H9 (cell line): ENCODE data around the gene RNASE3. TPM values are rescaled to one million over a fixed set of nuclear protein-coding genes. Genes with fewer than 3 reads are reported as not detected.
"Not testable (repeated sequence)": the region's sequence is repeated elsewhere in the genome, so short reads cannot be mapped to it uniquely, and the experiment has no call there.

Experiments used
- DNase-seq: peaks from one replicate; pipeline ENCODE4 v3.0.0-alpha.2; 2017
- H2AFZ ChIP-seq: one replicate; pipeline ENCODE4 v1.6.1; 2013; ENCODE audit warnings: mild to moderate bottlenecking, low read length, control low read depth, moderate library complexity
- H2AK5ac ChIP-seq: 2 replicates; pipeline ENCODE4 v1.6.1; 2013; ENCODE audit warnings: low read length, control low read depth, mixed read lengths; ENCODE audit not compliant: insufficient read length
- H2BK120ac ChIP-seq: one replicate; pipeline ENCODE4 v1.6.1; 2013; ENCODE audit warnings: low read depth, mild to moderate bottlenecking, low read length, control low read depth, inconsistent platforms; ENCODE audit not compliant: poor library complexity, severe bottlenecking
- H2BK12ac ChIP-seq: 2 replicates; pipeline ENCODE4 v1.6.1; 2013; ENCODE audit warnings: low read length, control low read depth, mixed read lengths, low read depth; ENCODE audit not compliant: insufficient read length
- H2BK15ac ChIP-seq: 2 replicates; pipeline ENCODE4 v1.6.1; 2013; ENCODE audit warnings: low read depth, low read length, control low read depth
- H2BK20ac ChIP-seq: one replicate; pipeline ENCODE4 v1.6.1; 2013; ENCODE audit warnings: low read depth, mild to moderate bottlenecking, low read length, control low read depth, inconsistent platforms; ENCODE audit not compliant: poor library complexity, severe bottlenecking
- H2BK5ac ChIP-seq: 2 replicates; pipeline ENCODE4 v1.6.1; 2013; ENCODE audit warnings: low read length, control low read depth, mixed read lengths; ENCODE audit not compliant: insufficient read length
- H3K14ac ChIP-seq: 2 replicates; pipeline ENCODE4 v1.6.1; 2013; ENCODE audit warnings: low read length, control low read depth; ENCODE audit not compliant: insufficient read depth
- H3K18ac ChIP-seq: 2 replicates; pipeline ENCODE4 v1.6.1; 2013; ENCODE audit warnings: low read depth, mild to moderate bottlenecking, mixed read lengths, low read length, control low read depth; ENCODE audit not compliant: insufficient read length
- H3K23ac ChIP-seq: 2 replicates; pipeline ENCODE4 v1.6.1; 2013; ENCODE audit warnings: low read length, control low read depth, mixed read lengths, low read depth; ENCODE audit not compliant: insufficient read length
- H3K23me2 ChIP-seq: 2 replicates; pipeline ENCODE4 v1.6.1; 2013; ENCODE audit warnings: low read depth, mild to moderate bottlenecking, mixed read lengths, low read length, control low read depth; ENCODE audit not compliant: insufficient read length, poor library complexity, severe bottlenecking
- H3K27ac ChIP-seq: 2 replicates; pipeline ENCODE4 v1.5.1; 2013; ENCODE audit warnings: low read length, control low read depth, mixed read lengths, low read depth; ENCODE audit not compliant: insufficient read length
- H3K27me3 ChIP-seq: 2 replicates; pipeline ENCODE4 v1.6.1; 2013; ENCODE audit warnings: low read length, control low read depth, inconsistent platforms; ENCODE audit not compliant: insufficient read depth
- H3K4ac ChIP-seq: 2 replicates; pipeline ENCODE4 v1.6.1; 2013; ENCODE audit warnings: low read depth, mild to moderate bottlenecking, control low read depth, inconsistent platforms, low read length, moderate library complexity
- H3K4me1 ChIP-seq: 2 replicates; pipeline ENCODE4 v1.6.1; 2013; ENCODE audit warnings: low read length, control low read depth, inconsistent platforms; ENCODE audit not compliant: insufficient read depth
- H3K4me2 ChIP-seq: 2 replicates; pipeline ENCODE4 v1.6.1; 2013; ENCODE audit warnings: low read length, control low read depth, mixed read lengths; ENCODE audit not compliant: insufficient read length, insufficient read depth
- H3K56ac ChIP-seq: 2 replicates; pipeline ENCODE4 v1.6.1; 2013; ENCODE audit warnings: low read depth, mild to moderate bottlenecking, mixed read lengths, low read length, control low read depth; ENCODE audit not compliant: insufficient read length
- H3K79me1 ChIP-seq: 2 replicates; pipeline ENCODE4 v1.6.1; 2013; ENCODE audit warnings: low read depth, mild to moderate bottlenecking, moderate library complexity, low read length, control low read depth, inconsistent platforms; ENCODE audit not compliant: insufficient read depth, poor library complexity, severe bottlenecking
- H3K79me2 ChIP-seq: 2 replicates; pipeline ENCODE4 v1.6.1; 2013; ENCODE audit warnings: low read length, control low read depth, inconsistent platforms; ENCODE audit not compliant: insufficient read depth
- H3K9ac ChIP-seq: 2 replicates; pipeline ENCODE4 v1.6.1; 2013; ENCODE audit warnings: low read length, control low read depth, mixed read lengths; ENCODE audit not compliant: insufficient read length; ENCODE audit errors: extremely low read depth
- H3K9me3 ChIP-seq: one replicate; pipeline ENCODE4 v1.6.1; 2013; ENCODE audit warnings: low read depth, low read length, inconsistent platforms; ENCODE audit not compliant: control insufficient read depth
- H3T11ph ChIP-seq: one replicate; pipeline ENCODE4 v1.6.1; 2013; ENCODE audit warnings: mild to moderate bottlenecking, low read length, control low read depth, inconsistent platforms
- H4K20me1 ChIP-seq: one replicate; pipeline ENCODE4 v1.6.1; 2013; ENCODE audit not compliant: control insufficient read depth, insufficient read length, insufficient read depth
- H4K5ac ChIP-seq: 2 replicates; pipeline ENCODE4 v1.6.1; 2013; ENCODE audit warnings: low read depth, mild to moderate bottlenecking, mixed read lengths, low read length, control low read depth; ENCODE audit not compliant: insufficient read length
- H4K8ac ChIP-seq: replicated peaks from 2 replicates; pipeline ENCODE4 v1.6.1; 2013; ENCODE audit warnings: low read length, control low read depth, mixed read lengths, low read depth; ENCODE audit not compliant: insufficient read length
- H4K91ac ChIP-seq: 2 replicates; pipeline ENCODE4 v1.6.1; 2013; ENCODE audit warnings: low read depth, mild to moderate bottlenecking, moderate library complexity, mixed read lengths, low read length, control low read depth; ENCODE audit not compliant: insufficient read length
- H3K27ac Mint-ChIP-seq, 3 experiments: 2 replicates in 2 of 3; 3 replicates in 1 of 3; pipeline ENCODE4 v1.8.0; 2020 to 2021; ENCODE audit warnings: mixed read lengths in 3 of 3, mild to moderate bottlenecking in 1 of 3, moderate library complexity in 1 of 3
- H3K27me3 Mint-ChIP-seq: 2 replicates; pipeline ENCODE4 v1.8.0; 2021; ENCODE audit warnings: low read depth, mild to moderate bottlenecking, moderate library complexity, mixed read lengths
- H3K36me3 Mint-ChIP-seq, 3 experiments: 2 replicates in 2 of 3; 3 replicates in 1 of 3; pipeline ENCODE4 v1.8.0; 2020 to 2021; ENCODE audit warnings: low read depth in 3 of 3, mixed read lengths in 3 of 3; ENCODE audit not compliant: insufficient read depth in 1 of 3
- H3K4me1 Mint-ChIP-seq, 2 experiments: 2 replicates each; pipeline ENCODE4 v1.8.0; 2020; ENCODE audit warnings: mixed read lengths in 2 of 2
- H3K4me3 Mint-ChIP-seq, 2 experiments: 2 replicates in 1 of 2; 3 replicates in 1 of 2; pipeline ENCODE4 v1.8.0; 2020 to 2021; ENCODE audit warnings: mild to moderate bottlenecking in 2 of 2, mixed read lengths in 2 of 2, moderate library complexity in 1 of 2
- H3K9me3 Mint-ChIP-seq, 2 experiments: 2 replicates in 1 of 2; 3 replicates in 1 of 2; pipeline ENCODE4 v1.8.0; 2020; ENCODE audit warnings: mild to moderate bottlenecking in 2 of 2, mixed read lengths in 2 of 2, moderate library complexity in 1 of 2
- WGBS: extraction: QIAGEN DNeasy Blood & Tissue Kit; methylation state at CpG from one replicate; pipeline ENCODE4 v1.1.7; 2013; ENCODE audit warnings: missing lambda C conversion rate, low lambda C conversion rate, mixed read lengths; ENCODE audit not compliant: insufficient read length; ENCODE audit errors: extremely low coverage; 5-methylcytosine and 5-hydroxymethylcytosine counted together
- total RNA-seq: library from RNA; stranded (reverse); gene quantifications from 2 replicates; pipeline ENCODE4 v1.2.1, GENCODE V29; 2021
- TF ChIP-seq, protein P1 (sequence below): fragments of 200-600 bp; sonication (generic); conservative IDR thresholded peaks from 3 replicates; pipeline ENCODE4 v1.8.0; 2021; ENCODE audit warnings: antibody characterized with exemption, mild to moderate bottlenecking

The RNASE3 gene
- total RNA-seq, 1 experiment from 2014 or later = not detected

DNA sequence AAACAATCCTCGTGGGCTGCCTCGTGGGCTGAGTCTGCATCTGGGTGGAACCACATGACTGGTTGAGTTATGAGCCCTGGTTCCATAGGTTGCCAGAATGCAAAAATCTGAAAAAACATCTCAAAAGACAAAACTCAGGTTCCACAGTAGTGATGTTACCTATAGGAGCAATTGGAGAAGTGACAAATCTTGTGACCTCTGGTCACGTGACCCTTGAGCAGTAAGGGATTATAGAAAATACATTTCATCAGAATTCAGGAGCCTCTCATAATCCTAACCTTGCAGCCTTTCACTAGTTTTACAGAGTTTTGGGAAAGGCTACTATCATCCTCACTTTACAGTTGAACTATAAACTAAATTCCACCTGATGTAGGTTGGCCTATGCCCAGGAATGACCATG is 12.5 kb upstream of the RNASE3 start:
- Histone ChIP-seq H3K4me1 (no peaks in the 10 kb centered on the region), H4K91ac (no peak overlapping the region), H2BK5ac (no peak overlapping the region), H3K79me2 (peaks cover 2% of the 10 kb centered on the region; the same call in 1 of the 2 replicates), H3T11ph (no peak overlapping the region), H3K27ac (no peak overlapping the region), H2BK20ac (no peak overlapping the region), H3K9ac (no peak overlapping the region), H2AK5ac (no peak overlapping the region), H3K4me2 (no peak overlapping the region), H4K20me1 (no peaks in the 10 kb centered on the region), H2BK12ac (no peak overlapping the region), H4K5ac (no peak overlapping the region), H3K14ac (no peak overlapping the region), H3K79me1 (no peaks in the 10 kb centered on the region), H3K4ac (no peak overlapping the region), H2BK120ac (no peak overlapping the region), H2BK15ac (no peak overlapping the region), H3K9me3 (no peaks in the 10 kb centered on the region), H3K27me3 (no peaks in the 10 kb centered on the region), H3K23me2 (no peaks in the 10 kb centered on the region), H2AFZ (no peak overlapping the region), H3K18ac (no peak overlapping the region), H3K23ac (no peak overlapping the region), H4K8ac (no peak overlapping the region), H3K56ac (no peak overlapping the region)
- H3K9me3 Mint-ChIP-seq = peaks cover 5 to 7% of the 10 kb centered on the region in 2 experiments; a peak in 3 of 5 replicates
- no peak overlapping the region for H3K27ac Mint-ChIP-seq
- no peak overlapping the region for H3K4me3 Mint-ChIP-seq
- no peak for DNase-seq
- peaks cover 48% of the 10 kb centered on the region for H3K27me3 Mint-ChIP-seq
- no CpG with 5 or more reads among the region's 3 CpGs for WGBS
- H3K4me1 Mint-ChIP-seq = peaks cover 5% of the 10 kb centered on the region in 2 experiments; a peak in 2 of 4 replicates
- peaks cover 0 to 3% (median 0%) of the 10 kb centered on the region in 3 experiments; a peak in 1 of 7 replicates for H3K36me3 Mint-ChIP-seq
- TF ChIP-seq, protein P1, sequence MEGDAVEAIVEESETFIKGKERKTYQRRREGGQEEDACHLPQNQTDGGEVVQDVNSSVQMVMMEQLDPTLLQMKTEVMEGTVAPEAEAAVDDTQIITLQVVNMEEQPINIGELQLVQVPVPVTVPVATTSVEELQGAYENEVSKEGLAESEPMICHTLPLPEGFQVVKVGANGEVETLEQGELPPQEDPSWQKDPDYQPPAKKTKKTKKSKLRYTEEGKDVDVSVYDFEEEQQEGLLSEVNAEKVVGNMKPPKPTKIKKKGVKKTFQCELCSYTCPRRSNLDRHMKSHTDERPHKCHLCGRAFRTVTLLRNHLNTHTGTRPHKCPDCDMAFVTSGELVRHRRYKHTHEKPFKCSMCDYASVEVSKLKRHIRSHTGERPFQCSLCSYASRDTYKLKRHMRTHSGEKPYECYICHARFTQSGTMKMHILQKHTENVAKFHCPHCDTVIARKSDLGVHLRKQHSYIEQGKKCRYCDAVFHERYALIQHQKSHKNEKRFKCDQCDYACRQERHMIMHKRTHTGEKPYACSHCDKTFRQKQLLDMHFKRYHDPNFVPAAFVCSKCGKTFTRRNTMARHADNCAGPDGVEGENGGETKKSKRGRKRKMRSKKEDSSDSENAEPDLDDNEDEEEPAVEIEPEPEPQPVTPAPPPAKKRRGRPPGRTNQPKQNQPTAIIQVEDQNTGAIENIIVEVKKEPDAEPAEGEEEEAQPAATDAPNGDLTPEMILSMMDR = no peak

DNA sequence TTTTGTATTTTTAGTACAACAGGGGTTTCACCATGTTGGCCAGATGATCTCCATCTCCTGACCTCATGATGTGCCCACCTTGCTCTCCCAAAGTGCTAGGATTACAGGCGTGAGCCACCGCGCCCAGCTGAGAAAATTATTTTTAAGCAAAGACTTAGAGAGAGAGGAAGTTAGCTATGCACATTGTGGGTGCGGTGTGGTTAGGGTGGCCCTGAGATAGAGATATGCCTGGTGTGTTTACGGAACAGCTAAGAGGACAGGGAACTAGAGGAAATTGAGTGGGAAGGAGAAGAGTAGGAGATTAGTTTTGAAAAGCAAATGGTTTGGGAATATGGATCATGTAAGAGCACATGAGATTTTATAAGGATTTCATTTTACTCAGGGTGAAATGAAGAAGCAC is 10.0 kb upstream of the RNASE3 start:
- H3K23ac ChIP-seq = not testable (repeated sequence)

More for the DNA sequence above, 10.0 kb upstream of the RNASE3 start:
- H4K20me1 ChIP-seq, H3K4me1 Mint-ChIP-seq, H3K4me2 ChIP-seq, DNase-seq, H3K4me1 ChIP-seq, H3K27ac Mint-ChIP-seq, H3K79me1 ChIP-seq, H3K27ac ChIP-seq, H2BK5ac ChIP-seq, H3K14ac ChIP-seq, H2AK5ac ChIP-seq, H3K4me3 Mint-ChIP-seq, H2BK120ac ChIP-seq, H3K23me2 ChIP-seq, H3K79me2 ChIP-seq, H2BK15ac ChIP-seq, H3K56ac ChIP-seq, H3K9me3 ChIP-seq, H3K9ac ChIP-seq, H3K36me3 Mint-ChIP-seq, H2BK20ac ChIP-seq, H3K4ac ChIP-seq, H2BK12ac ChIP-seq, H4K91ac ChIP-seq, H3K18ac ChIP-seq, H4K5ac ChIP-seq, H3T11ph ChIP-seq, H3K27me3 ChIP-seq, H2AFZ ChIP-seq, H4K8ac ChIP-seq, H3K9me3 Mint-ChIP-seq: not testable (repeated sequence)
- H3K27me3 Mint-ChIP-seq = peaks cover 26% of the 10 kb centered on the region
- no CpG with 5 or more reads among the region's 5 CpGs for WGBS
